Measurements from ENCODE around the gene AEBP1.
A peak's percentile ranks its signal among the peaks of the same experiment; 100 is the strongest.

The AEBP1 gene

DNA sequence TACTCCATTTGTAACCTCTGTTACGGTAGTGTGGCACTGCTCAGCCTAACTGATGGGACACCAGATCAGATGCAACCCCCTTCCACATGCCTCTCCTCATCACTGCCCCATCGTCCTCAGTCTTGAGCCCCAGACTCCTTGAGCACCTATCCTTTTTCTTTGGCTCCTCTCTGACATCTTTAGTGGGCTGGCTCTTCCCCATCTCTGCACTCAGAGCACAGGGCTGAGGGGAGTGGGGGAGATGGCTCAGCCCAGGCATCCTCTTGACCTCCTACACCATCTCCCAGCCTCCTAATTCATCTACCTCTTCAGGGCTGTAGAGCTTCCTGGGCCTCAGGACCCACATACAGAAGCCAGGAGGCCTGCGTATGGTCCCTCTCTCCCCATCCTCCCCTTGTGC is 20.3 kb upstream of the AEBP1 start:
- peaks cover 33% of the 10 kb centered on the region for H3K79me2 ChIP-seq (ENCODE audit: insufficient read depth, low read length)
- H3K9me2 ChIP-seq (replicated peaks; ENCODE audit: low read depth, low read length): no peaks in the 10 kb centered on the region
- no peak overlapping the region for H3K4me3 ChIP-seq (ENCODE audit: low read length, poor library complexity, severe bottlenecking)
- H3K9ac ChIP-seq (ENCODE audit: low read depth, low read length, poor library complexity, severe bottlenecking): peak overlapping the region; percentile 73
- no peaks in the 10 kb centered on the region for H3K27me3 ChIP-seq (ENCODE audit: insufficient read depth, low read length, poor library complexity, severe bottlenecking)
- no peaks in the 10 kb centered on the region for H3K9me3 ChIP-seq (ENCODE audit: insufficient read depth, low read depth, low read length)
- peaks cover 67% of the 10 kb centered on the region for H3K4me1 ChIP-seq (ENCODE audit: insufficient read depth, low read length, poor library complexity, severe bottlenecking)
- H3K4me2 ChIP-seq (ENCODE audit: low read depth, low read length, poor library complexity, severe bottlenecking): peak overlapping the region; percentile 85
- no peak overlapping the region for H2AFZ ChIP-seq (ENCODE audit: low read length)
- TF ChIP-seq EZH2phosphoT487 (IDR thresholded peaks at IDR 0.05; ENCODE audit: borderline replicate concordance): no peak
- TF ChIP-seq, protein P1, sequence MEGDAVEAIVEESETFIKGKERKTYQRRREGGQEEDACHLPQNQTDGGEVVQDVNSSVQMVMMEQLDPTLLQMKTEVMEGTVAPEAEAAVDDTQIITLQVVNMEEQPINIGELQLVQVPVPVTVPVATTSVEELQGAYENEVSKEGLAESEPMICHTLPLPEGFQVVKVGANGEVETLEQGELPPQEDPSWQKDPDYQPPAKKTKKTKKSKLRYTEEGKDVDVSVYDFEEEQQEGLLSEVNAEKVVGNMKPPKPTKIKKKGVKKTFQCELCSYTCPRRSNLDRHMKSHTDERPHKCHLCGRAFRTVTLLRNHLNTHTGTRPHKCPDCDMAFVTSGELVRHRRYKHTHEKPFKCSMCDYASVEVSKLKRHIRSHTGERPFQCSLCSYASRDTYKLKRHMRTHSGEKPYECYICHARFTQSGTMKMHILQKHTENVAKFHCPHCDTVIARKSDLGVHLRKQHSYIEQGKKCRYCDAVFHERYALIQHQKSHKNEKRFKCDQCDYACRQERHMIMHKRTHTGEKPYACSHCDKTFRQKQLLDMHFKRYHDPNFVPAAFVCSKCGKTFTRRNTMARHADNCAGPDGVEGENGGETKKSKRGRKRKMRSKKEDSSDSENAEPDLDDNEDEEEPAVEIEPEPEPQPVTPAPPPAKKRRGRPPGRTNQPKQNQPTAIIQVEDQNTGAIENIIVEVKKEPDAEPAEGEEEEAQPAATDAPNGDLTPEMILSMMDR (conservative IDR thresholded peaks at IDR 0.05; ENCODE audit: low read length): no peak
- H3K36me3 ChIP-seq (ENCODE audit: insufficient read depth, low read length): peaks cover 4% of the 10 kb centered on the region; the same call in 1 of the 2 replicates
- peaks cover 9% of the 10 kb centered on the region for H4K20me1 ChIP-seq (ENCODE audit: insufficient read depth, low read length, poor library complexity, severe bottlenecking)
- H3F3A ChIP-seq (ENCODE audit: low read depth): peaks cover 3% of the 10 kb centered on the region; the same call in 1 of the 2 replicates

DNA sequence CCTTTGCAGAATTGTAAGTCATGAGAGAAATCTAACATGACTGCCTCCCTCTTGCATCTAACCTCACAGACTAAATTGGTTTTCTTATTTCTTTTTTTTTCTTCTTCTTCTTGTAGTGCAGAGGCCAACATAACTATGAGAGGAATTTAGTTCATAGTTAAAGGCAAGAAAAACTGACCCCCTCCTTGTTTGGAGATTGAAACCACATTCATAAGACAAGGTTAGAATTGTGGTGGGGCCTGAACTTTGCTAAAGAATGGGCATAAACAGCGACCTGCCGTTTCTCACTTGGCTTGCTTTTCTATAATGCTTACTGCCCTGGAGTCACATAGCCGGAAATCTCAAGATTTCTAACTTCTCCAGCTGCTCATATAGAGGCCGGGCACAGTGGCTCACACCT is 19.4 kb upstream of the AEBP1 start:
- Histone ChIP-seq H3K4me3 (ENCODE audit: low read length, poor library complexity, severe bottlenecking) (no peak overlapping the region), H3K36me3 (ENCODE audit: insufficient read depth, low read length) (no peaks in the 10 kb centered on the region), H3K4me2 (ENCODE audit: low read depth, low read length, poor library complexity, severe bottlenecking) (no peak overlapping the region), H3K4me1 (ENCODE audit: insufficient read depth, low read length, poor library complexity, severe bottlenecking) (peaks cover 61% of the 10 kb centered on the region), H3K9me2 (replicated peaks; ENCODE audit: low read depth, low read length) (no peaks in the 10 kb centered on the region), H3K9me3 (ENCODE audit: insufficient read depth, low read depth, low read length) (no peaks in the 10 kb centered on the region), H3K9ac (ENCODE audit: low read depth, low read length, poor library complexity, severe bottlenecking) (peak overlapping the region; percentile 34), H2AFZ (ENCODE audit: low read length) (no peak overlapping the region), H3K27me3 (ENCODE audit: insufficient read depth, low read length, poor library complexity, severe bottlenecking) (no peaks in the 10 kb centered on the region), H3F3A (ENCODE audit: low read depth) (peaks cover 3% of the 10 kb centered on the region; the same call in 1 of the 2 replicates), H3K79me2 (ENCODE audit: insufficient read depth, low read length) (peaks cover 25% of the 10 kb centered on the region), H4K20me1 (ENCODE audit: insufficient read depth, low read length, poor library complexity, severe bottlenecking) (peaks cover 9% of the 10 kb centered on the region)
- TF ChIP-seq, protein P1 (conservative IDR thresholded peaks at IDR 0.05; ENCODE audit: low read length): no peak
- no peak for TF ChIP-seq EZH2phosphoT487 (IDR thresholded peaks at IDR 0.05; ENCODE audit: borderline replicate concordance)

DNA sequence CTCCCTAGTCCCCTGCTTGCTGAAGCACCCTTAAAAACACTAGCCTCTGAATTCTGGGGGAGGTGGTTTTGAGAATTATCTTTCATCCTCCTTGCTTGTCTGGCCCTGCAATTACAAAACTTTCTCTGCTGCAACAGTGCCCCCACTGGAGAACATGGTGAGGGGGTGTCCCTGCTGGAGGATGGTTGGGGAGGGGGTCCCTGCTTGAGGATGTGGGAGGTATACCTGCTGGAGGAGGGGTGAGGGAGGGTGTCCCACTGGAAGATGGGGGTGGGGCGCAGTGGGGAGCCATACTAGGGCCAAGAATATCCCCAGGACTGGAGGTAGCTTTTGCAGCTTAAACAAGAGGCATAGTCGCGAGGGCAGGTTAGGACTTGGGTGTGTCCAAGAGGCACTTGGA is 18.6 kb upstream of the AEBP1 start:
- Histone ChIP-seq H3K9ac (ENCODE audit: low read depth, low read length, poor library complexity, severe bottlenecking) (no peak overlapping the region), H3K4me2 (ENCODE audit: low read depth, low read length, poor library complexity, severe bottlenecking) (no peak overlapping the region), H3K9me3 (ENCODE audit: insufficient read depth, low read depth, low read length) (no peaks in the 10 kb centered on the region), H3K4me1 (ENCODE audit: insufficient read depth, low read length, poor library complexity, severe bottlenecking) (peaks cover 53% of the 10 kb centered on the region), H3F3A (ENCODE audit: low read depth) (peaks cover 3% of the 10 kb centered on the region; the same call in 1 of the 2 replicates), H2AFZ (ENCODE audit: low read length) (no peak overlapping the region), H4K20me1 (ENCODE audit: insufficient read depth, low read length, poor library complexity, severe bottlenecking) (peaks cover 7% of the 10 kb centered on the region), H3K9me2 (replicated peaks; ENCODE audit: low read depth, low read length) (no peaks in the 10 kb centered on the region), H3K4me3 (ENCODE audit: low read length, poor library complexity, severe bottlenecking) (no peak overlapping the region), H3K79me2 (ENCODE audit: insufficient read depth, low read length) (peaks cover 16% of the 10 kb centered on the region), H3K36me3 (ENCODE audit: insufficient read depth, low read length) (no peaks in the 10 kb centered on the region), H3K27me3 (ENCODE audit: insufficient read depth, low read length, poor library complexity, severe bottlenecking) (no peaks in the 10 kb centered on the region)
- TF ChIP-seq EZH2phosphoT487 (IDR thresholded peaks at IDR 0.05; ENCODE audit: borderline replicate concordance): no peak
- TF ChIP-seq, protein P1 (conservative IDR thresholded peaks at IDR 0.05; ENCODE audit: low read length): peak; percentile 72

Data from Loucy (cell line).